AG04450 (cell line): ENCODE results near the gene ATP2A3. TPM values are rescaled to one million over a fixed set of nuclear protein-coding genes. Genes with fewer than 3 reads are reported as not detected.

Source experiments
- CTCF ChIA-PET: fragments of 300-600, 350-600 bp; formaldehyde crosslinking; extraction: SDS; loops from one replicate; lab custom pipeline; 2022; ENCODE audit warnings: antibody characterized with exemption, inconsistent platforms; lab: Charles Lee
- POLR2A ChIA-PET: fragments of 350-600 bp; formaldehyde crosslinking; extraction: SDS; loops from one replicate; lab custom pipeline; 2021; ENCODE audit warnings: antibody characterized with exemption, inconsistent platforms; lab: Yijun Ruan, JAX
- DNase-seq: peaks from one replicate; pipeline ENCODE4 v3.0.0-alpha.2; 2011; ENCODE audit warnings: low read depth, low spot score
- H3K27ac ChIP-seq: one replicate; pipeline ENCODE4 v1.5.1; 2012; ENCODE audit warnings: low read depth, low read length, control low read depth
- H3K27me3 ChIP-seq: one replicate; pipeline ENCODE4 v1.6.0; 2012; ENCODE audit warnings: low read length; ENCODE audit not compliant: control insufficient read depth, insufficient read depth
- H3K4me3 ChIP-seq: 2 replicates; pipeline ENCODE4 v1.5.1; 2011; ENCODE audit warnings: mild to moderate bottlenecking, low read depth, low read length, control low read depth
- H3K9me3 ChIP-seq: 2 replicates; pipeline ENCODE4 v1.5.1; 2012; ENCODE audit warnings: low read length; ENCODE audit not compliant: control insufficient read depth, insufficient read depth
- CTCF ChIP-seq: IDR thresholded peaks from 2 replicates; pipeline ENCODE4 v1.5.1; 2011; ENCODE audit warnings: low read depth, low read length, control low read depth, inconsistent platforms
- polyA plus RNA-seq: library from polyadenylated mRNA; depleted of rRNA; stranded (reverse); fragments of >200 nt; gene quantifications from 2 replicates; pipeline ENCODE4 v1.2.3, GENCODE V29; 2011

ATP2A3 gene
- polyA plus RNA-seq, 1 experiment, result 0.46 TPM

GRCh38 chr17:3890878-3891219, 73.4 kb downstream of the ATP2A3 start:
- Histone ChIP-seq H3K27me3 (no peaks in the 10 kb centered on the region), H3K27ac (peak overlapping the region; percentile 81), H3K4me3 (no peak overlapping the region), H3K9me3 (no peaks in the 10 kb centered on the region; the same call in 1 of the 2 replicates)
- CTCF ChIA-PET, result interaction anchor here (1.3 to 2.7 kb wide), 3 partner anchors 23 to 153 kb away, joined by 4 to 12 read pairs (median 8); no protein-coding TSS in a partner anchor
- TF ChIP-seq CTCF, result no peak
- POLR2A ChIA-PET, result interaction anchor here (0.6 to 1.1 kb wide), 3 partner anchors 12 to 74 kb away, joined by 3 read pairs; no protein-coding TSS in a partner anchor
- no peak for DNase-seq

GRCh38 chr17:3890082-3890877, 74.0 kb downstream of the ATP2A3 start:
- peak; percentile 37 for DNase-seq
- TF ChIP-seq CTCF, result no peak
- POLR2A ChIA-PET, result interaction anchor here (0.6 to 1.4 kb wide), 5 partner anchors 12 to 75 kb away, joined by 3 to 5 read pairs (median 3); partner anchors contain the start of gene NCBP3
- CTCF ChIA-PET, result interaction anchor here (1.0 to 2.7 kb wide), 4 partner anchors 23 to 184 kb away, joined by 4 to 12 read pairs (median 6); no protein-coding TSS in a partner anchor
- Histone ChIP-seq H3K27ac (peak overlapping the region; percentile 81), H3K27me3 (no peaks in the 10 kb centered on the region), H3K9me3 (no peaks in the 10 kb centered on the region; the same call in 1 of the 2 replicates), H3K4me3 (peak overlapping the region; percentile 13; the same call in 1 of the 2 replicates)

GRCh38 chr17:3889325-3890012, 74.8 kb downstream of the ATP2A3 start:
- H3K27ac ChIP-seq, result peak overlapping the region; percentile 92
- ChIA-PET CTCF (interaction anchor here (1.0 to 2.7 kb wide), 5 partner anchors 24 to 185 kb away, joined by 4 to 12 read pairs (median 6); no protein-coding TSS in a partner anchor), POLR2A (interaction anchor here (0.6 to 1.4 kb wide), 3 partner anchors 24 to 44 kb away, joined by 3 to 5 read pairs (median 3); partner anchors contain the start of gene NCBP3)
- no peak for TF ChIP-seq CTCF
- no peak for DNase-seq
- no peaks in the 10 kb centered on the region for H3K27me3 ChIP-seq
- peak overlapping the region; percentile 7; the same call in 1 of the 2 replicates for H3K4me3 ChIP-seq
- no peaks in the 10 kb centered on the region; the same call in 1 of the 2 replicates for H3K9me3 ChIP-seq

GRCh38 chr17:3888343-3889171, 75.7 kb downstream of the ATP2A3 start:
- Histone ChIP-seq H3K27me3 (no peaks in the 10 kb centered on the region), H3K4me3 (no peak overlapping the region), H3K27ac (peak overlapping the region; percentile 92), H3K9me3 (no peaks in the 10 kb centered on the region; the same call in 1 of the 2 replicates)
- no peak for TF ChIP-seq CTCF
- ChIA-PET POLR2A (interaction anchor here (0.7 kb wide), 1 partner anchor 43 kb away, joined by 3 read pairs; no protein-coding TSS in a partner anchor), CTCF (interaction anchor here (2.4 to 2.7 kb wide), 2 partner anchors 25 to 151 kb away, joined by 6 to 8 read pairs; no protein-coding TSS in a partner anchor)
- DNase-seq, result peak; percentile 67
